SK-N-SH (cell line): ENCODE results near the gene LRP2BP.

Experiments
- FOXM1 ChIP-seq: IDR thresholded peaks from 2 replicates; pipeline ENCODE4 v1.4.0; 2012; ENCODE audit warnings: low read depth, mild to moderate bottlenecking
- JUND ChIP-seq: IDR thresholded peaks from 2 replicates; pipeline ENCODE4 v1.4.0; 2012
- PBX3 ChIP-seq: IDR thresholded peaks from 2 replicates; pipeline ENCODE4; 2012
- POLR2AphosphoS5 ChIP-seq: IDR thresholded peaks from 2 replicates; pipeline ENCODE4 v1.6.1; 2012; ENCODE audit warnings: low read depth, low read length
- RCOR1 ChIP-seq: fragments of 150-350 bp; IDR thresholded peaks from 2 replicates; pipeline ENCODE4 v1.6.1; 2017; ENCODE audit warnings: antibody characterized with exemption, low read length
- RXRA ChIP-seq: IDR thresholded peaks from 2 replicates; pipeline ENCODE4 v1.4.0; 2012; ENCODE audit warnings: low read depth, mild to moderate bottlenecking, borderline replicate concordance
- SMC3 ChIP-seq: IDR thresholded peaks from 2 replicates; pipeline ENCODE4 v1.6.1; 2012; ENCODE audit warnings: low read depth, low read length, improper control_type of control experiment
- TCF12 ChIP-seq: IDR thresholded peaks from 2 replicates; pipeline ENCODE4 v1.4.0; 2012
- USF2 ChIP-seq: fragments of 150-350 bp; IDR thresholded peaks from 2 replicates; pipeline ENCODE4 v1.6.1; 2017; ENCODE audit warnings: antibody characterized with exemption, low read length, low read depth, borderline replicate concordance
- TF ChIP-seq, protein P1 (sequence below): fragments of 200-600 bp; sonication (generic); IDR thresholded peaks from 2 replicates; pipeline ENCODE4 v1.6.1; 2017; ENCODE audit warnings: antibody characterized with exemption, mild to moderate bottlenecking, moderate library complexity
- TF ChIP-seq, protein P2 (sequence below): IDR thresholded peaks from 2 replicates; pipeline ENCODE4 v1.6.1; 2012; ENCODE audit warnings: mild to moderate bottlenecking, low read depth, low read length, moderate library complexity

DNA sequence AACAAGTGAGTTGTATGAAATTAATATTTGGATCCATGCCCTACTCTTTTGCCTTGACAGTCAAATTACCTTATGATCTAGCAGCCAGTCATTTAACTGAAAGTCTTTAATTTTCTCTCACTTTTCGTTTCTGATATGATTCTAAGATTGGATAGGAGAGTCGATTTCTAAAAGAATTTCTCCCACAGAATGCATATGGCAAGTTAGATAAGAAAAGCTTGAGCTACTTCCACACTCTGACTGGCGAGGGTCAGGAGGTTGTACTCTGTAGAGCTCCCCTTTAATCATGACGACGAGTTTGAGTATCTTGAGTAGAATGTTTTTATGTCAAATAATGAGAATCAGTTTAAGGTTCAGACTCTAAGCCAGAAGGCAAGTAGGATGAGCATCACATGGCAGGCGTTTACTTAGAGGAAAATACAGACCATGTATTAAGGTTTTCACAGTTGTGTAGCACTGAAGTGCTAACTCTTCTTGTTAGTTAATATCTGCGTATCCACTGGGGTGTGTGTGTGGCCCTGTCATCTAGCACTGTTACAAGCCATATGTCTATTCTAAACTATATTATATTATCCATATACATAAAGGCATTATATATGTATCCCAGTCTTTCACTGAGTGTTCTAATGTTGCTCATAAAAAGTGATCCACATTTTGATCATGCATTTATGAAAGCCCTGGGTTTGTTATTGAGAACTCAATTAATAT lies 37.8 kb downstream of the LRP2BP start:
- TF ChIP-seq POLR2AphosphoS5: no peak
- no peak for TF ChIP-seq SMC3
- no peak for TF ChIP-seq JUND
- TF ChIP-seq, protein P1, sequence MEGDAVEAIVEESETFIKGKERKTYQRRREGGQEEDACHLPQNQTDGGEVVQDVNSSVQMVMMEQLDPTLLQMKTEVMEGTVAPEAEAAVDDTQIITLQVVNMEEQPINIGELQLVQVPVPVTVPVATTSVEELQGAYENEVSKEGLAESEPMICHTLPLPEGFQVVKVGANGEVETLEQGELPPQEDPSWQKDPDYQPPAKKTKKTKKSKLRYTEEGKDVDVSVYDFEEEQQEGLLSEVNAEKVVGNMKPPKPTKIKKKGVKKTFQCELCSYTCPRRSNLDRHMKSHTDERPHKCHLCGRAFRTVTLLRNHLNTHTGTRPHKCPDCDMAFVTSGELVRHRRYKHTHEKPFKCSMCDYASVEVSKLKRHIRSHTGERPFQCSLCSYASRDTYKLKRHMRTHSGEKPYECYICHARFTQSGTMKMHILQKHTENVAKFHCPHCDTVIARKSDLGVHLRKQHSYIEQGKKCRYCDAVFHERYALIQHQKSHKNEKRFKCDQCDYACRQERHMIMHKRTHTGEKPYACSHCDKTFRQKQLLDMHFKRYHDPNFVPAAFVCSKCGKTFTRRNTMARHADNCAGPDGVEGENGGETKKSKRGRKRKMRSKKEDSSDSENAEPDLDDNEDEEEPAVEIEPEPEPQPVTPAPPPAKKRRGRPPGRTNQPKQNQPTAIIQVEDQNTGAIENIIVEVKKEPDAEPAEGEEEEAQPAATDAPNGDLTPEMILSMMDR: no peak
- TF ChIP-seq TCF12: no peak
- no peak for TF ChIP-seq USF2
- TF ChIP-seq RCOR1: no peak
- TF ChIP-seq PBX3: no peak
- TF ChIP-seq, protein P2, sequence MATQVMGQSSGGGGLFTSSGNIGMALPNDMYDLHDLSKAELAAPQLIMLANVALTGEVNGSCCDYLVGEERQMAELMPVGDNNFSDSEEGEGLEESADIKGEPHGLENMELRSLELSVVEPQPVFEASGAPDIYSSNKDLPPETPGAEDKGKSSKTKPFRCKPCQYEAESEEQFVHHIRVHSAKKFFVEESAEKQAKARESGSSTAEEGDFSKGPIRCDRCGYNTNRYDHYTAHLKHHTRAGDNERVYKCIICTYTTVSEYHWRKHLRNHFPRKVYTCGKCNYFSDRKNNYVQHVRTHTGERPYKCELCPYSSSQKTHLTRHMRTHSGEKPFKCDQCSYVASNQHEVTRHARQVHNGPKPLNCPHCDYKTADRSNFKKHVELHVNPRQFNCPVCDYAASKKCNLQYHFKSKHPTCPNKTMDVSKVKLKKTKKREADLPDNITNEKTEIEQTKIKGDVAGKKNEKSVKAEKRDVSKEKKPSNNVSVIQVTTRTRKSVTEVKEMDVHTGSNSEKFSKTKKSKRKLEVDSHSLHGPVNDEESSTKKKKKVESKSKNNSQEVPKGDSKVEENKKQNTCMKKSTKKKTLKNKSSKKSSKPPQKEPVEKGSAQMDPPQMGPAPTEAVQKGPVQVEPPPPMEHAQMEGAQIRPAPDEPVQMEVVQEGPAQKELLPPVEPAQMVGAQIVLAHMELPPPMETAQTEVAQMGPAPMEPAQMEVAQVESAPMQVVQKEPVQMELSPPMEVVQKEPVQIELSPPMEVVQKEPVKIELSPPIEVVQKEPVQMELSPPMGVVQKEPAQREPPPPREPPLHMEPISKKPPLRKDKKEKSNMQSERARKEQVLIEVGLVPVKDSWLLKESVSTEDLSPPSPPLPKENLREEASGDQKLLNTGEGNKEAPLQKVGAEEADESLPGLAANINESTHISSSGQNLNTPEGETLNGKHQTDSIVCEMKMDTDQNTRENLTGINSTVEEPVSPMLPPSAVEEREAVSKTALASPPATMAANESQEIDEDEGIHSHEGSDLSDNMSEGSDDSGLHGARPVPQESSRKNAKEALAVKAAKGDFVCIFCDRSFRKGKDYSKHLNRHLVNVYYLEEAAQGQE: no peak
- no peak for TF ChIP-seq FOXM1
- no peak for TF ChIP-seq RXRA
